ENCODE results near the gene ANAPC2. TPM values are rescaled to one million over a fixed set of nuclear protein-coding genes. Genes with fewer than 3 reads are reported as not detected.

ANAPC2 gene
- total RNA-seq, 1 donor from 2014 or later: 73.2 TPM

- no peak overlapping the region for H3K27ac Mint-ChIP-seq
- no peak overlapping the region for H3K4me3 Mint-ChIP-seq (ENCODE audit: low read depth)
- no peak for DNase-seq (ENCODE audit: low spot score, unreplicated experiment)
- peaks cover 7% of the 10 kb centered on the region for H3K27me3 Mint-ChIP-seq
- TF ChIP-seq, protein P1, sequence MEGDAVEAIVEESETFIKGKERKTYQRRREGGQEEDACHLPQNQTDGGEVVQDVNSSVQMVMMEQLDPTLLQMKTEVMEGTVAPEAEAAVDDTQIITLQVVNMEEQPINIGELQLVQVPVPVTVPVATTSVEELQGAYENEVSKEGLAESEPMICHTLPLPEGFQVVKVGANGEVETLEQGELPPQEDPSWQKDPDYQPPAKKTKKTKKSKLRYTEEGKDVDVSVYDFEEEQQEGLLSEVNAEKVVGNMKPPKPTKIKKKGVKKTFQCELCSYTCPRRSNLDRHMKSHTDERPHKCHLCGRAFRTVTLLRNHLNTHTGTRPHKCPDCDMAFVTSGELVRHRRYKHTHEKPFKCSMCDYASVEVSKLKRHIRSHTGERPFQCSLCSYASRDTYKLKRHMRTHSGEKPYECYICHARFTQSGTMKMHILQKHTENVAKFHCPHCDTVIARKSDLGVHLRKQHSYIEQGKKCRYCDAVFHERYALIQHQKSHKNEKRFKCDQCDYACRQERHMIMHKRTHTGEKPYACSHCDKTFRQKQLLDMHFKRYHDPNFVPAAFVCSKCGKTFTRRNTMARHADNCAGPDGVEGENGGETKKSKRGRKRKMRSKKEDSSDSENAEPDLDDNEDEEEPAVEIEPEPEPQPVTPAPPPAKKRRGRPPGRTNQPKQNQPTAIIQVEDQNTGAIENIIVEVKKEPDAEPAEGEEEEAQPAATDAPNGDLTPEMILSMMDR (IDR thresholded peaks at IDR 0.05; ENCODE audit: unreplicated experiment): no peak
- H3K4me1 Mint-ChIP-seq (ENCODE audit: low read depth): no peaks in the 10 kb centered on the region
- H3K36me3 Mint-ChIP-seq (ENCODE audit: insufficient read depth): peaks cover 9% of the 10 kb centered on the region
- H3K9me3 Mint-ChIP-seq (ENCODE audit: low read depth): no peaks in the 10 kb centered on the region
Measured at GRCh38 chr9:137178939-137179630, 9.3 kb downstream of the ANAPC2 start.

DNA sequence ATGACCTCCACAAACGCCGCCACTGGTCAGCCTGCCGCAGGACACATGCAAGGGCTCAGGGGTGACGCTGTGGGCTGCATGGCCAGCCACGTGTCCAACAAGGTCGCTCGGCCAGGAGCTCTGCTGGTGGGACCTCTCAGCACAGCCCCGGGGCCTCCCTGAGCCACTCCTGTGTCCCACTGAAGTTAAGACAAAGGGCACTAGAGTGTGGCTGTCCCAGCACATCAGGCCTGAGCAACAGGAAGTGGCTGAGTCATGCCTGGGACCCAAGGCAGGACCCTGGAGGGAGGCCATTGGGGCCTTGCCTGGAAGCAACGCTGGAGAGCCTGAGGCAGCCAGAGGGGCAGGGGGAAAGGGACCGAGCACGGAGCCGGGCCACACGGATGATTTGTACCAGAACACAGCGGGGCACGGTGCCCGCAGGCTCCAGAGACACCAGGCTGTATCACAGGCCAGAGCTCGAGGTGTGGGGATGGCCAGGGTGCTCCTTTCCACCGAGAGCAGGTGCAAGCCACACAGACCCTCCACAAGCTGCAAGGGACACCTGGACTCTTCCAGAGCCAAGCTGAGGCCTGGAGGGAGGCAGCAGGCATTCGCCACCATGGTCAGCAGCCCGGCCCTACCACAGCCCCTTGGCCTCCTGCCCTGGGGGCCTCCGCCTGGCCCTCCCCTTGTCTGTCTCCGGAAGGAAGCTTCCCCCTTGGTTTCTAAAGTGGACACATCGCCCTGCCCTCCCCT is 10.0 kb downstream of the ANAPC2 start:
- DNase-seq (ENCODE audit: low spot score, unreplicated experiment): no peak
- Mint-ChIP-seq H3K27ac (no peak overlapping the region), H3K9me3 (ENCODE audit: low read depth) (no peaks in the 10 kb centered on the region), H3K4me1 (ENCODE audit: low read depth) (no peaks in the 10 kb centered on the region), H3K4me3 (ENCODE audit: low read depth) (no peak overlapping the region), H3K36me3 (ENCODE audit: insufficient read depth) (peaks cover 7% of the 10 kb centered on the region), H3K27me3 (peaks cover 9% of the 10 kb centered on the region)
- TF ChIP-seq, protein P1 (IDR thresholded peaks at IDR 0.05; ENCODE audit: unreplicated experiment): no peak

DNA sequence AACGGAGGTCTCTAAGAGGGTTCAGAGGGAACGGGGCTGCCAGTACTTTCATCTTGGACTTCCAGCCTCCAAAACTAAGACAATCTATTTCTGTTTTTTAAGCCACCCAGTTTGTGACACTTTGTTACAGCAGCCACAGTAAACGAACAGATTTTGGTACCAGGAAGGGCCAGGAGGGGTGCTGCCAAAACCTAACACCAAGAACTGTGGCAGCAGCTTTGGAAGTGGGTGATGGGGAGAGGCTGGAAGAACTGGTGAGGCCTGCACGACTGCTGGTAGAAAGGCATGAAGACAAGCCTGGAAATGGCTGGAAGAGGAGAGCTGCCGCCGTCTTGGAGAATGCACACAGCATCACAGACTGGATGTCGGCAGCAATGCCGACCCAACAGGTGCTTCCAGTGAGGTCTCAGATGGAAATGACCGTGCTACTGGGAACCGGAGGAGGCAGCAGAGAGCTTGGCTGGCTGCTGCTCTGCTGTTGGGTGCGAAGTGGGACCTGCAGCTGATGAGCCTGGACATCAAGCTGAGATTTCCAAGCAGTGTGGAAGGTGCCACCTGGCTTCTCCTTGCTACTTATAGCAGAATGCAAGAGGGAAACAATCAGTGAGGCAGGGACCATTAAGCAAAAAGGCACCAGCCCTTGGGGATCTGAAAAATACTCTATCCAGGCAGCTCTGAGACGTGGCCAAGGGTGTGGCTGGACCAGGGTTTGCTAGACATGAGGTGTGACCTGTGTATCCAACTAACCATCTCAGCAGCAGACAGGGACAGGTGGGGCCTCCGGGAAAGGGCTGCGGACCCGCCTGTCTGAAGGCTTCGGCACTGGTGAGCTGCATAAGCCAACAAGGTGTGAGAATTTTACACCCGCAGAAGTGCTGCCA is 11.8 kb downstream of the ANAPC2 start:
- Mint-ChIP-seq H3K36me3 (ENCODE audit: insufficient read depth) (peaks cover 4% of the 10 kb centered on the region), H3K4me1 (ENCODE audit: low read depth) (no peaks in the 10 kb centered on the region), H3K4me3 (ENCODE audit: low read depth) (no peak overlapping the region), H3K9me3 (ENCODE audit: low read depth) (no peaks in the 10 kb centered on the region), H3K27ac (no peak overlapping the region), H3K27me3 (peaks cover 14% of the 10 kb centered on the region)
- TF ChIP-seq, protein P1 (IDR thresholded peaks at IDR 0.05; ENCODE audit: unreplicated experiment): peak; percentile 62
- DNase-seq (ENCODE audit: low spot score, unreplicated experiment): no peak

DNA sequence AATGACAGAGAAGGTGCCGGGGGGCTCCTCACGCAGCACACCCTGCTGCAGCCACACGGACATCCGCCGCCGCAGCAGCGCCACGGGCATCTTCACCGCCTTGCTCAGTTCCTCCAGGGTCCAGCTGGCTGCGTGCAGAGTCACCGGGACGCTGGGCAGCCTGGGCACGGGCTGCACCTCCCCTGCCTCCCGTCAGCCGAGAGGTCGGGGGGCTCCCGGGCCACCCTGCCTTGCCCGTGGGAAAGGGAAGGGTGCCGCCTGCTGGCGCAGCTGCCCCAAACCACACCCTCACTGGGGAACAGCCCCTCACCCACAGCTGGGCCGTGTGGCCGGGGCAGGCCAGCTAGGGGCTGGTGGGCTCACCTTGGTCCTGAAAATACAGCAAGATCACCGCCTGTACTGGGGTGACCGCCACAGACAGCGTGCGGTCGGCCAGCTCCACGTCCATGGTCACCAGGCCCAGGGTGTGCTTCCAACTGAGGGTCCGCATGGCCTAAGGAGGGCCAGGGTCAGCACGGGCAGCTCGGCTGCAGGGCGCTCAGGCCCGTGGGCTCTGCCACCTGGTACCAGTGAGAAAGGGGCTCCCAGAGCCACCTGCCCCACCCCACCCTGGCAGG is 12.9 kb downstream of the ANAPC2 start:
- Mint-ChIP-seq H3K27ac (no peak overlapping the region), H3K4me3 (ENCODE audit: low read depth) (no peak overlapping the region), H3K36me3 (ENCODE audit: insufficient read depth) (peaks cover 4% of the 10 kb centered on the region), H3K27me3 (peaks cover 18% of the 10 kb centered on the region), H3K9me3 (ENCODE audit: low read depth) (no peaks in the 10 kb centered on the region), H3K4me1 (ENCODE audit: low read depth) (no peaks in the 10 kb centered on the region)
- TF ChIP-seq, protein P1 (IDR thresholded peaks at IDR 0.05; ENCODE audit: unreplicated experiment): peak; percentile 7
- no peak for DNase-seq (ENCODE audit: low spot score, unreplicated experiment)
